ENCODE results near the gene URB2. TPM values are rescaled to one million over a fixed set of nuclear protein-coding genes. Genes with fewer than 3 reads are reported as not detected.

The URB2 gene
- total RNA-seq, 1 donor from 2014 or later = 9.7 TPM

- no peaks in the 10 kb centered on the region for H3K4me1 Mint-ChIP-seq (ENCODE audit: low read depth, unreplicated experiment)
- FAIRE-seq = no peak
- H3K9me3 Mint-ChIP-seq (ENCODE audit: unreplicated experiment) = no peaks in the 10 kb centered on the region
- no peak overlapping the region for H3K4me2 ChIP-seq (ENCODE audit: low read length)
- H3K27me3 Mint-ChIP-seq (ENCODE audit: low read depth, unreplicated experiment) = no peaks in the 10 kb centered on the region
- H3K36me3 Mint-ChIP-seq (ENCODE audit: low read depth, unreplicated experiment) = peaks cover 23% of the 10 kb centered on the region
- peaks cover 51% of the 10 kb centered on the region for H3K79me2 ChIP-seq (ENCODE audit: insufficient read depth, low read length)
- H3K9ac ChIP-seq (ENCODE audit: low read length) = no peak overlapping the region
- H3K4me3 ChIP-seq (ENCODE audit: insufficient read depth, low read depth, low read length) = no peak overlapping the region
- H3K27ac Mint-ChIP-seq (ENCODE audit: unreplicated experiment) = no peak overlapping the region
- no peaks in the 10 kb centered on the region for H3K9me3 ChIP-seq (ENCODE audit: insufficient read depth, low read depth, low read length)
- H3K36me3 ChIP-seq (ENCODE audit: insufficient read depth, low read length) = peaks cover 28% of the 10 kb centered on the region
- H3K27me3 ChIP-seq (ENCODE audit: insufficient read depth, low read length) = no peaks in the 10 kb centered on the region
- no peak overlapping the region for H3K4me3 Mint-ChIP-seq (ENCODE audit: unreplicated experiment)
- peaks cover 65% of the 10 kb centered on the region for H4K20me1 ChIP-seq (ENCODE audit: insufficient read depth, low read length)
- DNase-seq (ENCODE audit: low read depth) = no peak
- no peak overlapping the region for H2AFZ ChIP-seq (ENCODE audit: low read depth, low read length)
- H3K27ac ChIP-seq (ENCODE audit: low read depth, low read length) = no peak overlapping the region
- TF ChIP-seq CTCF (IDR thresholded peaks at IDR 0.05; ENCODE audit: insufficient read depth, low read depth, low read length) (no peak), EZH2 (IDR thresholded peaks at IDR 0.05; ENCODE audit: insufficient read depth, low read length) (no peak)
- H3K4me1 ChIP-seq (ENCODE audit: insufficient read depth, low read length) = no peaks in the 10 kb centered on the region
Observed at GRCh38 chr1:229640455-229640854, 14.4 kb downstream of the URB2 start.

DNA sequence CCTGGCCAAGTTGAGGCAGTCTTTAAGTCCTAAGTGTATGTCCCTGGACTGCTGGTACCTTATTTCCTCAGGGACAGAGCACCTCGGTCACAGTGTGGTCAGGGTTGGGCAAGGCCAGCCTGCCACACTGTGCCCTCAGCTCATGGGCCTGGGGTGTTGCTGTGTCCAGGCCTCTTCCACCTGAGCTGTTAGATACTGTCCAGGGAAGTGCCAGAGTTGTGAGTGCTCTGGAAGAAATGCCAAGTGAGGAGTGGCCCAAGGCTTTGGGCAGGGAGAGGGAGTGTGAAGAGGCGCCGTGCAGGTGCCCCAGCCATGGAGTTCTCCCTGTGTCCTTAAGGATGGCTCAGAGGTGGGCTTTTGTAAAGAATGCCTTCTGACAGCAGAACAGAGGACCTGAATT, 15.3 kb downstream of the URB2 start:
- no peak for DNase-seq (ENCODE audit: low read depth)
- peaks cover 54% of the 10 kb centered on the region for H3K79me2 ChIP-seq (ENCODE audit: insufficient read depth, low read length)
- H3K27me3 ChIP-seq (ENCODE audit: insufficient read depth, low read length) = no peaks in the 10 kb centered on the region
- H3K9me3 Mint-ChIP-seq (ENCODE audit: unreplicated experiment) = no peaks in the 10 kb centered on the region
- H3K9ac ChIP-seq (ENCODE audit: low read length) = no peak overlapping the region
- no peak for FAIRE-seq
- peaks cover 22% of the 10 kb centered on the region for H3K36me3 ChIP-seq (ENCODE audit: insufficient read depth, low read length)
- H3K27me3 Mint-ChIP-seq (ENCODE audit: low read depth, unreplicated experiment) = no peaks in the 10 kb centered on the region
- no peak overlapping the region for H3K27ac ChIP-seq (ENCODE audit: low read depth, low read length)
- H3K4me3 ChIP-seq (ENCODE audit: insufficient read depth, low read depth, low read length) = no peak overlapping the region
- no peak for TF ChIP-seq CTCF (IDR thresholded peaks at IDR 0.05; ENCODE audit: insufficient read depth, low read depth, low read length)
- no peak for TF ChIP-seq EZH2 (IDR thresholded peaks at IDR 0.05; ENCODE audit: insufficient read depth, low read length)
- no peak overlapping the region for H3K27ac Mint-ChIP-seq (ENCODE audit: unreplicated experiment)
- H3K4me1 ChIP-seq (ENCODE audit: insufficient read depth, low read length) = no peaks in the 10 kb centered on the region
- no peak overlapping the region for H3K4me3 Mint-ChIP-seq (ENCODE audit: unreplicated experiment)
- no peak overlapping the region for H3K4me2 ChIP-seq (ENCODE audit: low read length)
- H3K4me1 Mint-ChIP-seq (ENCODE audit: low read depth, unreplicated experiment) = no peaks in the 10 kb centered on the region
- no peak overlapping the region for H2AFZ ChIP-seq (ENCODE audit: low read depth, low read length)
- peaks cover 17% of the 10 kb centered on the region for H3K36me3 Mint-ChIP-seq (ENCODE audit: low read depth, unreplicated experiment)
- peaks cover 65% of the 10 kb centered on the region for H4K20me1 ChIP-seq (ENCODE audit: insufficient read depth, low read length)
- H3K9me3 ChIP-seq (ENCODE audit: insufficient read depth, low read depth, low read length) = no peaks in the 10 kb centered on the region

DNA sequence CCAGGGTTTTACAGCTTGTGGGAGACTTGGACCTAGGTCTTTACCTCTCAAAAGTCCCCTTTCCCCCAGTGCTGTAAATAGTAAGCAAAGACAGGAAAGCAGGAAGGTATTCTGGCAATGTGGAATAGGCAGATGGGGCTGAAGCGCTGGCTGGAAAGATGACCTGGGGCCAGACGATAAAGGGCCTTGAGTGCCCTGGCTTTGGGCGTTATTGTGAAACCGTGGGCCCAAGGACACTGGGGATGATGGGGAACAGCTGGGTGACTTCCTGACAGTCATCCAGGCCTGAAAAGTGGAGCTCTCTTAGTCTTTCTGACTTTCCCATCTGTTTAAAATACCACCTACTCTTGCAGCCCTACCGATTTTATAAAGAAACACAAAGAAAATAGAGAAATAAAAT, 16.3 kb downstream of the URB2 start:
- H3K27ac Mint-ChIP-seq (ENCODE audit: unreplicated experiment) = no peak overlapping the region
- Histone ChIP-seq H3K27me3 (ENCODE audit: insufficient read depth, low read length) (no peaks in the 10 kb centered on the region), H3K9me3 (ENCODE audit: insufficient read depth, low read depth, low read length) (no peaks in the 10 kb centered on the region), H3K4me1 (ENCODE audit: insufficient read depth, low read length) (no peaks in the 10 kb centered on the region), H3K79me2 (ENCODE audit: insufficient read depth, low read length) (peaks cover 48% of the 10 kb centered on the region), H3K4me2 (ENCODE audit: low read length) (no peak overlapping the region), H3K27ac (ENCODE audit: low read depth, low read length) (no peak overlapping the region), H3K4me3 (ENCODE audit: insufficient read depth, low read depth, low read length) (no peak overlapping the region), H2AFZ (ENCODE audit: low read depth, low read length) (no peak overlapping the region), H4K20me1 (ENCODE audit: insufficient read depth, low read length) (peaks cover 54% of the 10 kb centered on the region), H3K9ac (ENCODE audit: low read length) (no peak overlapping the region), H3K36me3 (ENCODE audit: insufficient read depth, low read length) (peaks cover 18% of the 10 kb centered on the region)
- H3K36me3 Mint-ChIP-seq (ENCODE audit: low read depth, unreplicated experiment) = peaks cover 11% of the 10 kb centered on the region
- H3K4me1 Mint-ChIP-seq (ENCODE audit: low read depth, unreplicated experiment) = no peaks in the 10 kb centered on the region
- H3K4me3 Mint-ChIP-seq (ENCODE audit: unreplicated experiment) = no peak overlapping the region
- H3K9me3 Mint-ChIP-seq (ENCODE audit: unreplicated experiment) = no peaks in the 10 kb centered on the region
- H3K27me3 Mint-ChIP-seq (ENCODE audit: low read depth, unreplicated experiment) = no peaks in the 10 kb centered on the region
- no peak for TF ChIP-seq EZH2 (IDR thresholded peaks at IDR 0.05; ENCODE audit: insufficient read depth, low read length)
- TF ChIP-seq CTCF (IDR thresholded peaks at IDR 0.05; ENCODE audit: insufficient read depth, low read depth, low read length) = no peak
- DNase-seq (ENCODE audit: low read depth) = no peak
- no peak for FAIRE-seq
